ENCODE results near the gene KATNBL1. TPM values are rescaled to one million over a fixed set of nuclear protein-coding genes. Genes with fewer than 3 reads are reported as not detected.
"Not testable (repeated sequence)": the region's sequence is repeated elsewhere in the genome, so short reads cannot be mapped to it uniquely, and the experiment has no call there.

KATNBL1 gene
- total RNA-seq, 1 donor: 57.3 TPM

GRCh38 chr15:34133511-34133910 is 76.4 kb downstream of the KATNBL1 start:
- no peak overlapping the region for H3K4me3 ChIP-seq (ENCODE audit: low read depth, low read length)
- DNase-seq (ENCODE audit: low read depth): no peak
- no peak for TF ChIP-seq CTCF (IDR thresholded peaks at IDR 0.05; ENCODE audit: insufficient read depth, low read length)

GRCh38 chr15:34132881-34133280 is 77.0 kb downstream of the KATNBL1 start:
- no peak for TF ChIP-seq CTCF (IDR thresholded peaks at IDR 0.05; ENCODE audit: insufficient read depth, low read length)
- no peak overlapping the region for H3K4me3 ChIP-seq (ENCODE audit: low read depth, low read length)
- DNase-seq (ENCODE audit: low read depth): no peak

GRCh38 chr15:34128898-34129297 is 81.0 kb downstream of the KATNBL1 start:
- no peak overlapping the region for H3K4me3 ChIP-seq (ENCODE audit: low read depth, low read length)
- TF ChIP-seq CTCF (IDR thresholded peaks at IDR 0.05; ENCODE audit: insufficient read depth, low read length): no peak
- DNase-seq (ENCODE audit: low read depth): no peak

- no peak overlapping the region for H3K4me3 ChIP-seq (ENCODE audit: low read depth, low read length)
- no peak for TF ChIP-seq CTCF (IDR thresholded peaks at IDR 0.05; ENCODE audit: insufficient read depth, low read length)
- DNase-seq (ENCODE audit: low read depth): no peak
Observed at GRCh38 chr15:34126522-34126921, 83.4 kb downstream of the KATNBL1 start.

- no peak for TF ChIP-seq CTCF (IDR thresholded peaks at IDR 0.05; ENCODE audit: insufficient read depth, low read length)
- H3K4me3 ChIP-seq (ENCODE audit: low read depth, low read length): no peak overlapping the region
- DNase-seq (ENCODE audit: low read depth): no peak
Observed at GRCh38 chr15:34125945-34126344, 84.0 kb downstream of the KATNBL1 start.

GRCh38 chr15:34124651-34125050 is 85.2 kb downstream of the KATNBL1 start:
- H3K4me3 ChIP-seq (ENCODE audit: low read depth, low read length): no peak overlapping the region
- DNase-seq (ENCODE audit: low read depth): no peak
- no peak for TF ChIP-seq CTCF (IDR thresholded peaks at IDR 0.05; ENCODE audit: insufficient read depth, low read length)

GRCh38 chr15:34122771-34123183 is 87.1 kb downstream of the KATNBL1 start:
- no peak overlapping the region for H3K4me3 ChIP-seq (ENCODE audit: low read depth, low read length)
- no peak for TF ChIP-seq CTCF (IDR thresholded peaks at IDR 0.05; ENCODE audit: insufficient read depth, low read length)
- DNase-seq (ENCODE audit: low read depth): peak; percentile 64

GRCh38 chr15:34121786-34122185 is 88.1 kb downstream of the KATNBL1 start:
- not testable (repeated sequence) for H3K4me3 ChIP-seq (ENCODE audit: low read depth, low read length); DNase-seq (ENCODE audit: low read depth)

- H3K4me3 ChIP-seq (ENCODE audit: low read depth, low read length); DNase-seq (ENCODE audit: low read depth): not testable (repeated sequence)
Observed at GRCh38 chr15:34120420-34120819, 89.5 kb downstream of the KATNBL1 start.

Measured in fibroblast of the aortic adventitia (primary cell).